ENCODE measurements around the gene RNF223.

Gene RNF223

DNA sequence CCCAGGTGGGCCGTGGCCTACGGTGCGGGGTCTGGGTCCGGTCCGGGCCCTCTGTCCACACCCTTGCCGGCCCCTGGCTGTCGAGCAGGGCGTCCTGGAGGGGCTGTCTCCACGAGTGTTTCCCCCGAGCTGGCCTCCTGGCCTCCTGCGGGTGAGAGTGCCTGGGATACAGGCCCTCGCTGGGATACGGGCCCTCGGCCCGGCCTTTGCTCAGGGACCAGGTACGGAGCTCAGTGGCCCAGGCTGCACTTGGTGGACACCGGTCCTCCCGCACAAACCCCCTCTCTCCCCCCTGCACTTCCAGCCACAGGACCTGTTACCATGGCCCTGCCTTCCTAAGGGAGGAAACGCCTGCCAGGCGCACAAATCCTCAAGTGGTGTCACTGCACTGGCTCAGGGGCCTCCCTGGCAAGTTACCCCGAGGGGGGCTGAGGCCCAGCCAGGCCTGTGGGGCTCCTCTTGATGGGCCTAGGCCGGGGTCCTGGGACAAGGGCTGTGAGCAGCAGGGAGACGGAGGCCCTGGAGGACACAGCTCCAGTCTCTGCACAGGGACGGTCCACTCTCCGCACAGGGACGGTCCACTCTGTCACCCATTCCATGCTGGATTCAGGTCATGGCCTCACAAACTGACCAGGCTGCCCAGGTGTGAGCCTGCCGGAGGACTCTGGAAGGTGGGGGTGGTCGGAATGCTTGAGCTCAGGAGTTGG lies 18.2 kb upstream of the RNF223 start:
- peaks cover 0 to 63% (median 49%) of the 10 kb centered on the region in 11 experiments; a peak in 18 of 22 replicates for H4K20me1 ChIP-seq
- no peak for TF ChIP-seq Cebpa-rat (IDR thresholded peaks at IDR 0.05)
- H3K9me3 ChIP-seq (replicated peaks in 1 of 11), result no peaks in the 10 kb centered on the region
- H3K4me1 ChIP-seq, result peaks cover 34 to 67% (median 63%) of the 10 kb centered on the region in 10 experiments
- peak overlapping the region in 2 of 11 experiments; percentile 18 to 25; a peak in 3 of 22 replicates for H3K27ac ChIP-seq
- H3K27me3 ChIP-seq, result peaks cover 0 to 8% (median 0%) of the 10 kb centered on the region in 11 experiments; a peak in 2 of 22 replicates
- H3K36me3 ChIP-seq, result no peaks in the 10 kb centered on the region
- no peak overlapping the region for H3K4me3 ChIP-seq
- H3K9ac ChIP-seq, result peak overlapping the region in 7 of 11 experiments; percentile 3 to 49 (median 34); a peak in 7 of 22 replicates
- peak overlapping the region; percentile 23 to 96 (median 76); a peak in 21 of 22 replicates for H3K4me2 ChIP-seq

DNA sequence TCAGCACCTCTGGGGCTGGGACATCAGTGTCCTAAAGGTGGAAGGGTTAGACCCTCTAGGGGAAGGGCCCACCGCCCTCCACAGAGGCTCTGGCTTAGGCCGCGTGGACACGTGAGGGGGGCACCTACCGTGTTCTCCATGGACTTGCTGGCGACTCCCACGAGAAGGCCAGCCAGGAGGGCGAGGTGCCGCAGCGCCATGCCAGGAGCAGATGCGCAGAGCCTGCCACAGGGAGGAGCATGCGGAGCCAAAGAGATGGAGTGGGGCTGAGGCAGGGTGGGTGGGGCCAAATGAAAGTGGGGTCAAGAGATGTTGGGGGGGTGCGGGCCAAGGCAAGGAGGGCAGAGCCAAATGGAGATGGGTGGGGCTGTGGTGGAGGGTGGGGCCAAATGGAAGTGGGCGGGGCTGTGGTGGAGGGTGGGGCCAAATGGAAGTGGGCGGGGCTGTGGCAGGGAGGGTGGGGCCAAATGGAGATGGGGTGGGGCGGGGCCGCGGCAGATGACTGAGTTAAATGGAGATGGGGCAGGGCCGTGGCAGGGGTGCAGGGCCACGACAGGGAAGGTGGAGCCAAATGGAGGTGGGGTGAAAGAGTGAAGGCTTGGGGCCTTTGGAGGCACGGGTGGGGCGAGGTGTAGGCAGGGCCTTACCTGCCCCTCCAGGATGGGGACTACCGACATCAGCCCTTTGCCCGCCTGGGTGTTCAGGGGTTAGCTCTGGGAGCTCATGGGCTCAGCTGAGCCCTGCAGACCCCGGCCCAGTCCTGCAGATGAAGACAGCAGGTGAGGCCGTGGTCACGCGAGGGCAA lies 17.4 kb upstream of the RNF223 start:
- Histone ChIP-seq H3K4me3 (no peak overlapping the region), H3K36me3 (no peaks in the 10 kb centered on the region), H4K20me1 (peaks cover 0 to 68% (median 46%) of the 10 kb centered on the region in 11 experiments; a peak in 18 of 22 replicates), H3K4me1 (peaks cover 39 to 75% (median 71%) of the 10 kb centered on the region in 10 experiments), H3K27ac (peak overlapping the region in 4 of 11 experiments; percentile 34 to 60 (median 44); a peak in 4 of 22 replicates), H3K9me3 (replicated peaks in 1 of 11) (no peaks in the 10 kb centered on the region), H3K27me3 (peaks cover 0 to 15% (median 0%) of the 10 kb centered on the region in 11 experiments; a peak in 2 of 22 replicates), H3K9ac (peak overlapping the region in 3 of 11 experiments; percentile 46 to 65 (median 54); a peak in 4 of 22 replicates), H3K4me2 (peak overlapping the region; percentile 59 to 96 (median 88); a peak in 20 of 22 replicates)
- no peak for TF ChIP-seq Cebpa-rat (IDR thresholded peaks at IDR 0.05)

DNA sequence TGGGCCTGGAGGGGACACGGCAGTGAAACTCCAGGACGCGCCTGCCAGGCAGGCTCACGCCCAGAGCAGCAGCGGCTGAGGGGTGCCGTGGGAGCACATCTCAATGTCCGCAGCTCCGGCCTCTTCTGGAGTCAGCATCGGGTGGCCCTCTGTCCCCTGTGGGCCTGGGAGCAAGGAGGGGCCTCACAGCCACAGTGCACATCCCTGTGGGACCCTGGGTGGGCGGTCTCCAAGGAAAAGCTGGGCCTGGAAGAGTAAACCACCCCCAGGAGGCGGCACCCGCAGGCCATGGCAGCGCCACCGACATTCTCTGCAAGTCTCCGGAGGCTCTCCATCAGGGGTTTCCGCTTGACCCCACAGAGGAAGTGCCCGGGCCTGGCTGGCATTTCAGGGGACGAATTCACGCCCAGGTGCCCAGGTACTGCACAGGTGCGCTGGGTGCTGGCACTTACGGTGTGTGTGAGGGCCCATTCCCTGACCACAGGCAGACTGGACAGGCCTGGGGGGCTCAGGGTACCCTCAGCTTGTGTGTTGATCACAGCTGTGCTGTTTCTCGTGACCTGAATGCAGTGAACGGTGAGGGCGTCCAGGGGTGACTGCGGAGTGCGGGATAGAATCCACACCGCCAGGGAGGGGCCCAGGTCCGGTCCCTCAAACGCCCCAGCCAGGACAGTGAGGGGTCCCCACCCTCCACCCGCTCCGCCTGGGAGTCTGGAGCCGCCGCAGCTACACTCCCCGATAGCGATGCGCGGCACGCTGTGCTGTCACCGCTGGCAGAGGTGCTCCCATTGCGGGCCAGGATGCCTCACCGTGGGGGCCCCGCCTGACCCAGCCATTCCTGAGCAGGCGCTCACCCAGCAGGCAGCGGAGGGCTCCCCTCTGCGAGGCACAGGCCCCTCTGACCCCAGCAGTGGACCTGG lies 16.6 kb upstream of the RNF223 start:
- no peak for TF ChIP-seq Cebpa-rat (IDR thresholded peaks at IDR 0.05)
- Histone ChIP-seq H3K27me3 (peaks cover 0 to 21% (median 0%) of the 10 kb centered on the region in 11 experiments; a peak in 5 of 22 replicates), H3K4me1 (peaks cover 47 to 83% (median 79%) of the 10 kb centered on the region in 10 experiments), H4K20me1 (peaks cover 0 to 77% (median 49%) of the 10 kb centered on the region in 11 experiments; a peak in 18 of 22 replicates), H3K9me3 (replicated peaks in 1 of 11) (no peaks in the 10 kb centered on the region), H3K9ac (peak overlapping the region in 9 of 11 experiments; percentile 18 to 65 (median 36); a peak in 14 of 22 replicates), H3K4me3 (peak overlapping the region in 3 of 10 experiments; percentile 22 to 47 (median 26); a peak in 4 of 20 replicates), H3K4me2 (peak overlapping the region; percentile 59 to 96 (median 86)), H3K27ac (peak overlapping the region in 5 of 11 experiments; percentile 5 to 60 (median 40); a peak in 8 of 22 replicates), H3K36me3 (no peaks in the 10 kb centered on the region)

DNA sequence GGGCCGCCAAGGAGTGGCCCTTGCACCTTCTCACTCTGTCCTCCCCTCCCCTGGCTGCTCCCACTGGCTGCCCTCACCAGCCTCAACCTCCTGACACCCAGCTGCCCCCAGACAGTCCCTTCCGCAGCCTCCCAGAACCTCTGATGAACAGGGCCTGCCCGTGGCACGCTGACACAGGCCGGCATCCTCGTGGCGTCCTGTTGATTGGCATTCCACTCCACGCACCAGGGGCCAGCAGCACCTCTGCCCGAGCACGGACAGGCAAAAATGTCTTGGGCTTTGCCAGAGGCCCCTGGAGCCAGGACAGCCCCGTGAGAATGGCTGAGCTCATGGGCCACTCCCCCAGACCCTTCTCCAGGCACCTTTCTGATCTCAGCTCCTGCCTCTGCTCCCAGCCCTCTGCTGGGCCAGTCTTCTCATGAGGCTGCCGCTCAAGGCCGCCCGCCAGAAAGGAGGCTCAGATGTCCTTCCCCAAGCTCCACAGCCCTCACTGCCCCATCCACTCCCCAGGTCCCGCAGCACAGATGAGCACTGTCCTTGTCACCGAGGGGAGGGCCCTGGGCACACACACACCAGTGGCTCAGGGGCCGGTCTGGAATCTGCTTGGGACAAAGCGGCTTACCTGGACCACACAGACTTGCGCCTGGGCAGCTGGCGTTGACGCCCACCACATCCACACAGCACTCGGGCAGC lies 15.8 kb upstream of the RNF223 start:
- peak overlapping the region; percentile 59 to 96 (median 86) for H3K4me2 ChIP-seq
- H3K27me3 ChIP-seq, result peaks cover 0 to 23% (median 0%) of the 10 kb centered on the region in 11 experiments; a peak in 5 of 22 replicates
- H3K9me3 ChIP-seq (replicated peaks in 1 of 11), result no peaks in the 10 kb centered on the region
- peaks cover 0 to 85% (median 49%) of the 10 kb centered on the region in 11 experiments; a peak in 18 of 22 replicates for H4K20me1 ChIP-seq
- peak overlapping the region in 4 of 11 experiments; percentile 34 to 60 (median 47); a peak in 8 of 22 replicates for H3K27ac ChIP-seq
- peak overlapping the region in 3 of 10 experiments; percentile 22 to 47 (median 26); a peak in 3 of 20 replicates for H3K4me3 ChIP-seq
- H3K36me3 ChIP-seq, result no peaks in the 10 kb centered on the region
- no peak for TF ChIP-seq Cebpa-rat (IDR thresholded peaks at IDR 0.05)
- H3K9ac ChIP-seq, result peak overlapping the region in 9 of 11 experiments; percentile 18 to 65 (median 36); a peak in 13 of 22 replicates
- peaks cover 50 to 91% (median 88%) of the 10 kb centered on the region in 10 experiments for H3K4me1 ChIP-seq

DNA sequence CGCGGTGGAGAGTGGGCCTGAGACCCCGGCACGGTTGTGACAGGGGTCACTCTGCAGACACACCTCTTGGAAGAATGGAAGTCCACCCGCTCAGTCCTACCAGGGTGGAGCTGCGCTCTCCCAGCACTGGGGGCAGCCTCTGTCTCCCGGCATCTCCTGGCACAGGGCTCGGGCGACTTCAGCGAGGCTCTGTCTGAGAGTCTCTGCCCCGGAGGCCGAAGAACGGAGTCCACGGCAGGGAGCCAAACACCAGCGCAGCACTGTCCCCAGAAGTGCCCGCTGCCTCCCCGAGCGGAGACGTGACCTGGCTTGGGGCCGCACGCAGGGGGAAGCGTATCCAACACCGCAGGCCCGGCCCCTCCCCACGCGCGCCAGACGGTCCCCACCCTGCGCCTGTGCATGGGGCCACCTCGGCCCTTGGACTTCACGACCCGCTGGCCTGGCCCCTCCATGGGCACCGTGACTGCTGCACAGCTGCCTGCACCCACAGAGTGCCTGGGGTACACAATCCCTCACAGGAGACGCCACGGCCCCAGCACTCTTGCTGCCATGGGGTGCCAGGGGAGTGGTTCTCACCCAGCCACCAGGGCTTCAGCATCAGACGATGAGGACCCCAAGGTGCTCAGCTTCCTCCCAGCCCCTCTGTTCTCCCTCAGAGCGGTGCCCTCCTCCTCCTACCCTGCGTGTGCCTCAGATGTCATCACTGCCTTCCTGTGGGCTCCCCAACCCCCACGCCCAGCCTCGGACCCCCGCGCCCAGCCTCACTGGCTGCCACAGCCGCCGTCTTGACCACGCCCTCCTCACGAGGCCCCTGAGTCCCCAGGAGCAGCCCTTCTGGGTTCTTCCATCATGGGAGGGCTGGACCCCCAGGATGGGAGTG lies 14.9 kb upstream of the RNF223 start:
- no peaks in the 10 kb centered on the region for H3K9me3 ChIP-seq (replicated peaks in 1 of 11)
- TF ChIP-seq Cebpa-rat (IDR thresholded peaks at IDR 0.05), result no peak
- peaks cover 0 to 87% (median 46%) of the 10 kb centered on the region in 11 experiments; a peak in 18 of 22 replicates for H4K20me1 ChIP-seq
- peak overlapping the region in 10 of 11 experiments; percentile 59 to 96 (median 87); a peak in 19 of 22 replicates for H3K4me2 ChIP-seq
- H3K36me3 ChIP-seq, result peaks cover 0 to under 1% (median 0%) of the 10 kb centered on the region in 11 experiments; a peak in 1 of 22 replicates
- H3K27ac ChIP-seq, result peak overlapping the region in 3 of 11 experiments; percentile 17 to 60 (median 54); a peak in 3 of 22 replicates
- peak overlapping the region in 5 of 11 experiments; percentile 30 to 65 (median 54); a peak in 8 of 22 replicates for H3K9ac ChIP-seq
- H3K4me1 ChIP-seq, result peaks cover 50 to 95% (median 88%) of the 10 kb centered on the region in 10 experiments
- H3K4me3 ChIP-seq, result peak overlapping the region in 2 of 10 experiments; percentile 22 to 47; a peak in 3 of 20 replicates
- peaks cover 0 to 23% (median 0%) of the 10 kb centered on the region in 11 experiments; a peak in 5 of 22 replicates for H3K27me3 ChIP-seq

DNA sequence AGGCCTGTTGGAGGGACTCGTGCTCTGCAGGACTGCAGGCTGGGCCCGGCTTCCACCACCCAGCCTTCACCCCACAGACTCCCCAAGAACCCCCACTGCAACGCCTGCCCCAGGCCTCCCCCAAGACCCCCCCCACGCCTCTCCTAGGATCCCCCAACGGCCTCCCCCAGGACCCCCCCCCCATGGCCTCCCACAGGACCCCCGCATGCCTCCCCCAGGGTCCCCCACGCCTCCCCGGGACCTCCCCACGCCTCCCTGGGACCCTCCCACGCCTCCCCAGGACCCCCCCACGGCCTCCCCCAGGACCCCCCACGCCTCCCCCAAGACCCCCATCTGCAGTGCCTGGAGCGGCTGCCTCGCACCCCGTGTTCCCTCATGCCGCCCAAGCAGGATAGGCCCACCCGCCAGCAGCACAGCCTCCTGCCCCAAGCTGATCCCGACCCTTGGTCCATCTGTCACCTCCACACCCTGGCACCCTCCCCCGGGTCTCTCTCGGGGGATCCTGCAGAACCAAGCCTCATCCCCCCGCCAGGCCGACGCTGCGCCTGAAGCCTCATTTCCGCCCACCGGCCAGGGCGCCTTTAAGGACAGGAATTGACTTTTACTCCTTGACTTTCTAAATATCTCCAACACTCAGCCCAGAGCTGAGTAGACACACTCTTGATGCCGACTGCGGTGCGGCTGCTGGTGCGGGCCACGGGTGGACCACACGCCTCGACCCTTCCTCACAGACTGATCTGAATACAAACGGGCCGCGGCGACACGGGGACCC lies 14.1 kb upstream of the RNF223 start:
- no peak overlapping the region for H3K4me3 ChIP-seq
- H3K9ac ChIP-seq, result peak overlapping the region in 4 of 11 experiments; percentile 39 to 67 (median 64); a peak in 3 of 22 replicates
- H3K9me3 ChIP-seq (replicated peaks in 1 of 11), result no peaks in the 10 kb centered on the region
- H3K27ac ChIP-seq, result peak overlapping the region in 4 of 11 experiments; percentile 56 to 68 (median 61); a peak in 4 of 22 replicates
- H4K20me1 ChIP-seq, result peaks cover 0 to 86% (median 39%) of the 10 kb centered on the region in 11 experiments; a peak in 18 of 22 replicates
- TF ChIP-seq Cebpa-rat (IDR thresholded peaks at IDR 0.05), result no peak
- peaks cover 0 to 7% (median 0%) of the 10 kb centered on the region in 11 experiments; a peak in 2 of 22 replicates for H3K36me3 ChIP-seq
- peak overlapping the region in 9 of 11 experiments; percentile 85 to 96 (median 93); a peak in 17 of 22 replicates for H3K4me2 ChIP-seq
- H3K27me3 ChIP-seq, result peaks cover 0 to 23% (median 0%) of the 10 kb centered on the region in 11 experiments; a peak in 5 of 22 replicates
- peaks cover 47 to 95% (median 81%) of the 10 kb centered on the region in 10 experiments for H3K4me1 ChIP-seq
